CD4-positive, alpha-beta T cell treated with Interleukin-17A for 1 hour (primary cell): Measurements from ENCODE around the gene RNF5.
"Not testable (repeated sequence)": the region's sequence is repeated elsewhere in the genome, so short reads cannot be mapped to it uniquely, and the experiment has no call there.

ENCODE experiments used
- DNase-seq: peaks from one replicate; pipeline ENCODE4 v3.0.0-alpha.2; 2020

Gene RNF5

GRCh38 chr6:32177788-32178546 lies at the start of gene RNF5:
TSS of gene RNF5 (plus strand) at chr6:32178405. CDS start at chr6:32178512, 107 bp downstream.
- peak; percentile 100 for DNase-seq

- no peak for DNase-seq
Observed at GRCh38 chr6:32128751-32129296, 49.4 kb upstream of the RNF5 start.

DNA sequence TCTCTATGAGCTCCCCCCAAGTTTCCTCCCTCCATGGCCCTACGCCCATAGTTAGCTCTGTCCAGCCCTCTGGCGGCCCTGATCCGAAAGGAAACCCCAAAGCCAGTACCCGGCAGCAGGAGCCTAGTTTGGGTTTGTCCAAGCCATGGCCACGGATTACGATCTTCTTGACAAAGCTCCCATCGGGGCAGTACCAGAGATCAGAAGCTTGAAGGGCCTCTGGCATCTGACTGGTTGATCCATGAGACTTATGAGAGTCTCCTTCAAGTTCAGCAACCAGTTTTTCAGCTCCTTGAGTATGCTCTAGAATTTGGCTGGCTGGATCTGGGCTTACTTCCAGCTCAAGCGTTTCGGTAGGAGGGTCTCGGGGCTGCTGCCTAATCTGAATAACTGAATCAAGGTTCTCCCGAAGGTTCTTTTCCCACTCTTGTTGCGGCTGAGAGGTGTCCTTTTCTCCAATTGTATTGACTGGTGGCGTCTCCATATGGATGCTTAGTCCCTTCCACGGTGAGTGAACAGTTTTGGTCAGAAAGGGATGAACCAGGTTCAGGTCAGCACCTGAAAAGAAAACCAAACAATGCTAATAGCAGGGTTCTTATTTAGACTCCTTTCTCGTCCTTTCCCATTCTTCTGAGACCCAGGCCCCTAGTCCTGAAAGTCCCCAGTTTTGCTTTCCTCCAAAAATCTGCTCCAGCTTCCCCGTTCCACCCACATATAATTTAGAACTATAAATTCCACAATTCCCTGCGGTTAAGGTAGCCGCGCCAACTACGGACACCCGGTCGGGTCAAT lies 48.7 kb upstream of the RNF5 start:
- no peak for DNase-seq

DNA sequence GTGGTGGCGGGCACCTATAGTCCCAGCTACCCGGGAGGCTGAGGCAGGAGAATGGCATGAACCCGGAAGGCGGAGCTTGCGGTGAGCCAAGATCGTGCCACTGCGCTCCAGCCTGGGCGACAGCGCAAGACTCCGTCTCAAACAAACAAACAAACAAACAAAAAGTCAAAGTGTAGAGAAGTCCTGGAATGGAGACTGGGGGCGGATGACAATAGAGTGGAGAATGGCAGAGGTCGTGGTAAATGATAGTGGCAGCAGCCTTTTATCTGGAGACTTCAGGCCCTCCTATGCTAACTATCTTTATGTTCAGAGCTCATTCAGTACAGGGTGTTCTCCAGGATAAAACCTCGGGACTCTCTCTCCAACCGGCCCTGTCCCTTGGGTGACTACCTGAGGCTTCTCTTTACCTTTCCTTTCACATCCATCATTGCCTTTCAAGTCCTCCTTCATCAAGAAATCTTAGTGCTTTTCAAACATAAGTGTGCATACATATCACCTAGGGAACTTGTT lies 46.7 kb upstream of the RNF5 start:
- DNase-seq: no peak

DNA sequence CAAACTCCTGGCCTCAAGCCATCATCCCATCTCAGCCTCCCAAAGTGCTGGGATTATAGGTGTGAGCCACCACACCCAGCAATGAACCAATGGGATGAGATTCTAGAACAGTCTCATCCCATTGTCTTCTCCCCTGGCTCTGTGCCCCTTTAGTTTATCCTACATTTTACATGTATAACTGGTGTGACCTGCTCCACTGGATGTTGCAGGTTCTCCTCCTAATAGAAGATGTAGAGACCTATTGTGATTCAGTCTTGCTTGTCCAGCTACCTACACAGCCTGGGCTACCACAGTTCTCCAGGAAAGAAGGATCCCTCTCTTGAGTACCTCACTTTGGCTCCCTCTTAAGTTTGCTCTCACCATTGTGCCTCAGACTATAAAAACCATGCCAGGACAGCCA lies 46.1 kb upstream of the RNF5 start:
- DNase-seq: no peak

GRCh38 chr6:32133786-32134185 lies 44.4 kb upstream of the RNF5 start:
- DNase-seq: no peak

DNA sequence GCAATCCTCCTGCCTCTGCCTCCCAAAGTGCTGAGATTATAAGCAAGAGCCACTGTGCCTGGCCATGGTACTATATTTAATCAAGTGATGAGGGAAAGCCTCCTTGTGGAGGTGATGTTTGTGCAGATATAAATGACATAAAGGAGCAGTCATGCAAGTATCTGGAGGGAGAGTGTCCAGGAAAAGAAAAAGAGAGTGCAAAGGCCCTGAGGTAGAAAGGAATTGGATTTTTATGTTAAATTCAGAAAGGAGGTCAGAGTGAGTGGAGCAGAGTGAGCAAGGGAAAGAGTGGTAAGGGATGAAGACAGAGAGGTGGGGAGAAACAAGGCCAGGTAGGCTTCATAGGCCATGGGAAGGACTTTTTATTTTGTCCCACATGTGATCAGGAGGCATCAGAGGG lies 40.8 kb upstream of the RNF5 start:
- no peak for DNase-seq

DNA sequence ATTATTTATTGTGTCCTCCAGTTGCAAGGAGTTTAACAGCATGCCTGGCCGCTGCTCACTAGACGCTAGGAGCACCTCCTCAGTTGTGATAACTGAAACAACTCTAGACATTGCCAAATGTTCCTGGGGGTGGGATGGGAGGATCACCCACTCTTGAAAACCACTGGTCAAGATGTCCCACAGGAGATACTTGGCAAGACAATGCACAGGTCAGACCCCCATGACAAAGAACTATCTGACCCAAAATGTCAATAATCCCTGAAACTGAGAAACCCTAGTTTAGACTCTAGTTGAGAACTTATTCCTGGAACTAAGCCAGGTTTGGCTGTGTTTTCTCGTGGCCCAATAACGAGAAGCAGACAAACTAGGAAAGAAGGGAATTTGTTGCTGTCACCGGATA lies 38.6 kb upstream of the RNF5 start:
- DNase-seq: no peak

DNA sequence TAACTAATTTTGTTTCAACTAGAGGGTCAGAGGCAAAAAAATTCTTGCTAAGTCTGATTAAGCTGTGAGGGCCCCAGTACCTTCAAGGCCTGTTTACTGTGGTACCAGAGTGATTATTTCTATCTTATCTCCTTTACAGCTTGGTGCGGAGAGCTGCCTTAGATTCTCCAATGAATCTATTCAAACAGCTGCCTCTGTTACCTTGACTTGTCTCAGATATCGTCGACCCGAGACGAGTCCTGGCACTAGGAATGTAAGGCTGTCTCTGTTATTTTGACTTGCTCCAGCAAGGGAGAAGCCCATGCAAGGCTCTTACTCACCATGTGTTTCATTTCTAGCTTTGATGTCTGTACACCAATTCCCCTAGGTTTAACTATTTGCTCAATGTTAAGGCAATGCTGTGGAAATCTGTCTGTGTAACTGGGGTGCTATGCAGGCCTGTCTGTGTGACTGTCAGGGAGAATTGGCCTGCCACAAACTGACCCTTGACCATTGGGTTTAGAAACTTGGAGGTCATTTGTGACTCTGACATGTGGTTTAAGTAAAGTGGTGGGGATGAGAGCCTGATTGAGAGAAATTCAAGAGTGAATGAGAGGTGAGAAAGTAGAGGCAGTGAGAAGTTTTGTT lies 37.7 kb upstream of the RNF5 start:
- DNase-seq: no peak

DNA sequence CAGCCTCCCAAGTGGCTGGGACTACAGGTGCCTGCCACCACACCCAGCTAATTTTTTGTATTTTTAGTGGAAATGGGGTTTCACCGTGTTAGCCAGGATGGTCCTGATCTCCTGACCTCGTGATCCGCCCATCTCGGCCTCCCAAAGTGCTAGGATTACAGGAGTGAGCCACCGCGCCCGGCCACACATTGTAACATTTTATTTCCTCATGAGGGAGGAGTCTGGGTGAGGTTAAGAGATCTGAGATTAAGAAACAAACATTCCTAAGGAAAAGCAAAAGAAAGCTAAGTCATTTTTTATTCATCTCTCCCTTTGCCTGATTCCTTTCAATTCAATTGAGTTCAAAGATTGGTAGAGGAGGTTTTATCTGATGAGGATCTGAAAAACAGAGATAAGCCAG lies 34.0 kb upstream of the RNF5 start:
- not testable (repeated sequence) for DNase-seq

DNA sequence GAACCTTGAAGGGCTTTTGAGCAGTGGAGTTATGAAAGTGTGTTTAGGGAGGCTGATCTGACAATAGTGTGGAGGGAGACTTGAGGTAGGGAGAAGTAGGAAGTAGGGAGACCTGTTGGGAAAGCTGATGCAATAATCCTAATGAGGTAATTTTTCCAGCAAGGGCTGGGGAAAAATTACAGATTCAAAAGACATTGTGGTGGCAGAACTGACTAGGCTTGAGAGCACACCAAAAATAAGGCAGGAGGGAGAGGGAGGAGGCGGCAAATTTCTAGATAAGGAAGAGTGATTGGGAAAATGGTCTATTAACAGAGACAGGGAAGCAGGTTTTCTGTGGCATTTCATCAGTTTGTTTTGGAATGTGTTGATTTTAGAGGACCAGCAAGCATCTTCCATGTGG lies 31.9 kb upstream of the RNF5 start:
- DNase-seq: no peak

- DNase-seq: no peak
Observed at GRCh38 chr6:32146687-32147086, 31.5 kb upstream of the RNF5 start.

GRCh38 chr6:32147401-32148132 lies 30.6 kb upstream of the RNF5 start:
- peak; percentile 14 for DNase-seq

GRCh38 chr6:32148289-32149091 lies 29.7 kb upstream of the RNF5 start:
- peak; percentile 80 for DNase-seq

DNA sequence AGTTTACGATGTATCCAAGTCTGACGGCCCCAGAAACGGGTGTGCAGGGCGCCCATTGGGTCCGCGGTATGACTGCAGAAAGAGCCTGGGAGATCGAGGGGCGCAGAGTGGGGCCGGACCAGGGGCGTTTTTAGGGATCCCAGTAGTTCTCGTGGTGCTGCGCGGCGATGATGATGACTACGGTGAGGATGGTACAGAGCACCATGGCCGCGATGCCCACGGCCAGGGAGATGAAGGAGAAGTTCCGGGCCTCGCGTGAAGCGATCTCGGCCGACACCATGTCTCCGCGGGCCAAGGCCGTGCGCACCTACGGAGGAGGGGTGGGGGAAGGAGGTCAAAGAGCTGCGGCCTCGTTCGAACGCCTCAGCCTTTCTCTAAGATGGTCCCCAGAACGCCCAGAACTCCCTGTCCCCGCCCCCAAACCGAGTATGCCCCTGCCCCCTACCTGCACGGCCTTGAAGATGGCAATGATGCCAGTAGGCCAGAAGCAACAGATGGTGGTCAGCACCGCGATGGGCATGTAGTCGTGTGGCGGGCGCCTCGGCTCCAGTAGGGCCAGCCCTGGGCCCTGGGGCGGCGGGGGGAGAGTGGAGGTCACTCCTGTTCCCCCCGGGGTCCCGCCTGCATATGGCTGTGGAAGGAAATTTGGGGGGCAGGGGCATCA lies 29.0 kb upstream of the RNF5 start:
- DNase-seq: no peak

- DNase-seq: no peak
Observed at GRCh38 chr6:32149932-32150870, 28.0 kb upstream of the RNF5 start.

DNA sequence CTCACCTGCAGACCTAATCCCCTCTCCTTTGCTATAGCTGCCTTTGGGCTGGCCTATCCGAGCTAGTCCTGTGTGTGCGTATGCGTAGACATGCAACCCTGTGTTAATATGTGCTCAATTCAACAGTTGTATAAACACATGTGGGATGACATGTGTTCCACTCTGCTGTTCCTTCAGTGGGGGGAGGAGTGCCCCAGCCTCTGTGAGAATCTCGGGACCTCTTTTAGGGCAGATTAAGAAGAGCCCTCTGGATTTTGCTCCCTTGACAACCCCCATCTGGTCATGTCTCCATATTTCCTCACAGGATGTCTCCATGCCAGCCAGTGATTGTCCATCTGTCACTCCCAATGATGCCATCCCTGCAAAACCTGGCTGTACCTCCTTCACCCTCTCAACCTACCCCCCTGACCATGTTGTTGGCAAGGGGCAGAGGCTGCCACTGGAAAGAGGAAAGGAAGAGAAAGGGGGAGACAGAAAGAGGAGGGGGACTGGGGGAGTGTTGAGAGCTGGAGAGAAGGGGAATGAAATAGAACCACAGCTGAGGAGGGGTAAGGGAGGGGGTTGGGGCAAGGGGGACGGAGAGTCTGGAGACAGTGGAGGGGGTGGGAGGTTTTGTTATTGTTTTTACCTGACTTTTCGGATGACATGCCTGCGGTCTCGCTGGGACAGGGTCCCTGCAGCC lies 26.9 kb upstream of the RNF5 start:
- DNase-seq: no peak

GRCh38 chr6:32151863-32152768 lies 26.1 kb upstream of the RNF5 start, which contains the start of gene PRRT1:
TSS of gene PRRT1 (minus strand) at chr6:32151939. CDS start at chr6:32151827, 112 bp downstream.
- no peak for DNase-seq
